Suprapubic skin (tissue), 4 donors: ENCODE measurements around the gene RPS6KA4. TPM values are rescaled to one million over a fixed set of nuclear protein-coding genes. Genes with fewer than 3 reads are reported as not detected.

ENCODE experiments used
- DNase-seq, 2 donors: peaks; one replicate each; pipeline ENCODE4 v3.0.0-alpha.2; 2019; ENCODE audit warnings: low spot score in 2 of 2
- H3K27ac ChIP-seq: fragments of 200-600 bp; sonication (generic); one replicate; pipeline ENCODE4 v1.5.1; 2019
- H3K27me3 ChIP-seq: fragments of 200-600 bp; sonication (generic); one replicate; pipeline ENCODE4 v1.5.1; 2019
- H3K36me3 ChIP-seq: fragments of 200-600 bp; sonication (generic); one replicate; pipeline ENCODE4 v1.5.1; 2019
- H3K4me1 ChIP-seq: fragments of 200-600 bp; sonication (generic); one replicate; pipeline ENCODE4 v1.5.1; 2019
- H3K4me3 ChIP-seq: fragments of 200-600 bp; sonication (generic); one replicate; pipeline ENCODE4 v1.5.1; 2019; ENCODE audit warnings: mild to moderate bottlenecking
- H3K9me3 ChIP-seq: fragments of 200-600 bp; sonication (generic); one replicate; pipeline ENCODE4 v1.5.1; 2019
- EP300 ChIP-seq: sonication (generic); formaldehyde crosslinking; IDR thresholded peaks from one replicate; pipeline ENCODE4 v1.6.1; 2017; ENCODE audit warnings: antibody characterized with exemption
- POLR2A ChIP-seq, 2 donors: fragments of 450-650 bp; IDR thresholded peaks; one replicate each; pipeline ENCODE4 v1.6.1; 2017; ENCODE audit warnings: antibody characterized with exemption in 2 of 2, mild to moderate bottlenecking in 2 of 2, moderate library complexity in 2 of 2
- POLR2AphosphoS5 ChIP-seq, 3 donors: sonication (generic); formaldehyde crosslinking; IDR thresholded peaks; one replicate each; pipeline ENCODE4 v1.6.1; 2017; ENCODE audit warnings: antibody characterized with exemption in 3 of 3
- whole genome bisulfite sequencing: methylation state at CpG from one replicate; pipeline ENCODE4 v1.1.5; 2018; 5-methylcytosine and 5-hydroxymethylcytosine counted together
- total RNA-seq, 4 donors: library from RNA; depleted of rRNA; stranded (reverse); fragments of >200 nt; gene quantifications; one replicate each; pipeline ENCODE4 v1.1.0, GENCODE V29; 2016
- TF ChIP-seq, protein P1 (sequence below), 2 donors: fragments of 200-600 bp in 1 of 2; fragments of 450-650 bp in 1 of 2; sonication (generic) in 1 of 2; IDR thresholded peaks; one replicate each; pipeline ENCODE4 v1.5.1; 2016 to 2019; ENCODE audit warnings: antibody characterized with exemption in 2 of 2, mild to moderate bottlenecking in 1 of 2, moderate library complexity in 1 of 2

Gene RPS6KA4
- total RNA-seq, 4 donors from 2014 or later, result 29.4 to 46.0 (median 39.6) TPM

DNA sequence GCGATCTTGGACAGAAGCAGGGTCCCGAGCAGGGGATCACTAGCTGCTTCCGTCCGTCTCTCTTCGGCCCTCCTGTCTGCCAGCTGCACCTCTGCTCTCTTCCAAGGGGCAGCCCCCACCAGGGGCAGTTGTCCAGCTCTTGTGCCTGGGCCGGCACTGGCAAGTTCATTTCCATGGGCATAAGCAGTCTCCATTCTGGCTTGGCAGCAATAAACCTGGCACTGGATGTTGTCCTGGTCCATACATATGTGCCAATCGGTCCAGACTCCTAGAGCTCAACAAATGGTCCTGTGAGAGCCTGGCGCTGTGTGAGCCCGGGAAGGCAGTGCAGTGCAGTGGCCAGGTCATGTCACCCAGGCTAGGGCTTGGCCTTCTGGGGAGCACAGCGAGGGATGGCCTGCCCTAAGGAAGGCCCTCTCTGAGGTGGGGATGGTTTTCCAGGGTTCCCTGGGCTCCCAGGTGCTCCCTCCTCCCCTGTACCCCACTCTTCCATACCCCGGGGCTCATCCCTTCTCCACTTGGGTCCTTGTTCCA lies 60.4 kb downstream of the RPS6KA4 start:
- Histone ChIP-seq H3K4me3 (no peak overlapping the region), H3K27me3 (no peaks in the 10 kb centered on the region), H3K4me1 (no peaks in the 10 kb centered on the region), H3K36me3 (no peaks in the 10 kb centered on the region), H3K27ac (no peak overlapping the region), H3K9me3 (peaks cover 4% of the 10 kb centered on the region)
- DNase-seq, result no peak
- no peak for TF ChIP-seq POLR2A (IDR thresholded peaks at IDR 0.05)
- TF ChIP-seq EP300, result no peak
- TF ChIP-seq, protein P1, sequence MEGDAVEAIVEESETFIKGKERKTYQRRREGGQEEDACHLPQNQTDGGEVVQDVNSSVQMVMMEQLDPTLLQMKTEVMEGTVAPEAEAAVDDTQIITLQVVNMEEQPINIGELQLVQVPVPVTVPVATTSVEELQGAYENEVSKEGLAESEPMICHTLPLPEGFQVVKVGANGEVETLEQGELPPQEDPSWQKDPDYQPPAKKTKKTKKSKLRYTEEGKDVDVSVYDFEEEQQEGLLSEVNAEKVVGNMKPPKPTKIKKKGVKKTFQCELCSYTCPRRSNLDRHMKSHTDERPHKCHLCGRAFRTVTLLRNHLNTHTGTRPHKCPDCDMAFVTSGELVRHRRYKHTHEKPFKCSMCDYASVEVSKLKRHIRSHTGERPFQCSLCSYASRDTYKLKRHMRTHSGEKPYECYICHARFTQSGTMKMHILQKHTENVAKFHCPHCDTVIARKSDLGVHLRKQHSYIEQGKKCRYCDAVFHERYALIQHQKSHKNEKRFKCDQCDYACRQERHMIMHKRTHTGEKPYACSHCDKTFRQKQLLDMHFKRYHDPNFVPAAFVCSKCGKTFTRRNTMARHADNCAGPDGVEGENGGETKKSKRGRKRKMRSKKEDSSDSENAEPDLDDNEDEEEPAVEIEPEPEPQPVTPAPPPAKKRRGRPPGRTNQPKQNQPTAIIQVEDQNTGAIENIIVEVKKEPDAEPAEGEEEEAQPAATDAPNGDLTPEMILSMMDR (IDR thresholded peaks at IDR 0.05), result no peak
- TF ChIP-seq POLR2AphosphoS5 (IDR thresholded peaks at IDR 0.05), result no peak
- 96% methylated on average over 10 of the region's 11 CpGs for WGBS

DNA sequence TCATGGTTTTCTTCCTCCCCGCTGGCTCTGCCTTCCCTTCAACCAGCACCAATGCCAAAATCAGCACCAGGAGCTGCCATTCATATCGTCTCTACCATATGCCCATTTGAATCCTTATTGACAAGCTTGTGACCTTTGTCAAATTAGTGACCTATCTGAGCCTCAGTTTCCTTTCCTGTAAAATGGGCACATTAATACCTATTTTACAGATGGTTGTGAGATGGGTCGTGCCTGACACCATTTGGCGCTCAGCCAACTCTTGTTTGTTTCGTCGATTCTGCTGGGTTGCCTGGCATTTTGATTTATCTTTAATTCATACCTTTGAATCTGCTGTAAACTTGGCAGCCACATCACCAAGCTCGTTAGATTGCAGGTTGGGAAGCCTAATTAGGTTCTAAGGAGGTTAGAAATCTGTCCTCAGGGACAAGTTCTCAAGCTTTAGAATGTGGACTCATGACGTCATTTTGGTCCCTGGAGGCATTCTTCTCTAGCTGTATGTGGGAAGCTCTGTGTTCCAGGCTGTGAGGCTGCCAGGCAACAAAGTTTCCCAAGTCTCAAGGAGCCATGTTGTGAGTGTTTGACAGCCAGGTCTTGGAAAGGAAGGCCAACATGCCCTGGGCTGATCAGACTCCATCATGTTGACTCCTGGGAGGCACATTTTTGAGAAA lies 61.0 kb downstream of the RPS6KA4 start:
- Histone ChIP-seq H3K9me3 (peaks cover 4% of the 10 kb centered on the region), H3K4me1 (no peaks in the 10 kb centered on the region), H3K36me3 (no peaks in the 10 kb centered on the region), H3K27ac (no peak overlapping the region), H3K4me3 (no peak overlapping the region), H3K27me3 (no peaks in the 10 kb centered on the region)
- DNase-seq, result no peak
- 57% methylated on average over 8 of the region's 8 CpGs for WGBS
- no peak for TF ChIP-seq POLR2A (IDR thresholded peaks at IDR 0.05)
- TF ChIP-seq, protein P1 (IDR thresholded peaks at IDR 0.05), result no peak
- no peak for TF ChIP-seq POLR2AphosphoS5 (IDR thresholded peaks at IDR 0.05)
- TF ChIP-seq EP300, result no peak

Other genes starting within 250 kb of the RPS6KA4 start
- gene MACROD1, start 193.0 kb upstream of the RPS6KA4 start, total RNA-seq, result 10 to 100 TPM; 29.2 to 64.6 (median 46.2) TPM
- gene STIP1, start 173.0 kb upstream of the RPS6KA4 start, total RNA-seq, result 10 to 100 TPM; 47.1 to 93.9 (median 87.4) TPM
- 10 to 100 TPM in 2 of 4 donors, 1 to 10 TPM in 2; 4.7 to 22.2 (median 8.2) TPM for gene FERMT3, start 152.4 kb upstream of the RPS6KA4 start, total RNA-seq
- gene TRPT1, start 133.0 kb upstream of the RPS6KA4 start, total RNA-seq, result 10 to 100 TPM; 48.4 to 62.2 (median 52.8) TPM
- gene NUDT22, start 132.9 kb upstream of the RPS6KA4 start, total RNA-seq, result 10 to 100 TPM; 44.5 to 66.1 (median 54.4) TPM
- 10 to 100 TPM; 26.9 to 55.1 (median 37.3) TPM for gene DNAJC4, start 128.6 kb upstream of the RPS6KA4 start, total RNA-seq
- gene VEGFB, start 124.6 kb upstream of the RPS6KA4 start, total RNA-seq, result 10 to 100 TPM; 56.1 to 75.0 (median 65.5) TPM
- gene FKBP2, start 118.1 kb upstream of the RPS6KA4 start, total RNA-seq, result 10 to 100 TPM; 43.9 to 64.7 (median 53.4) TPM
- gene PPP1R14B, start 112.2 kb upstream of the RPS6KA4 start, total RNA-seq, result 100 to 1,000 TPM; 127 to 220 (median 158) TPM
- gene PLCB3, start 107.6 kb upstream of the RPS6KA4 start, total RNA-seq, result 10 to 100 TPM; 33.3 to 46.9 (median 36.3) TPM
- gene BAD, start 74.5 kb upstream of the RPS6KA4 start, total RNA-seq, result 10 to 100 TPM; 57.1 to 71.9 (median 64.4) TPM
- gene GPR137, start 73.3 kb upstream of the RPS6KA4 start, total RNA-seq, result 10 to 100 TPM; 17.8 to 30.0 (median 19.7) TPM
- not detected for gene KCNK4, start 67.9 kb upstream of the RPS6KA4 start, total RNA-seq
- not detected for gene CATSPERZ, start 58.8 kb upstream of the RPS6KA4 start, total RNA-seq
- gene ESRRA, start 53.6 kb upstream of the RPS6KA4 start, total RNA-seq, result 10 to 100 TPM; 65.0 to 93.6 (median 74.3) TPM
- gene TRMT112, start 41.6 kb upstream of the RPS6KA4 start, total RNA-seq, result 100 to 1,000 TPM; 170 to 332 (median 255) TPM
- gene PRDX5, start 41.0 kb upstream of the RPS6KA4 start, total RNA-seq, result 100 to 1,000 TPM; 130 to 227 (median 187) TPM
- gene CCDC88B, start 19.0 kb upstream of the RPS6KA4 start, total RNA-seq, result 1 to 10 TPM; 3.3 to 8.3 (median 5.4) TPM
- gene SLC22A11, start 196.8 kb downstream of the RPS6KA4 start, total RNA-seq, result not detected
- not detected for gene SLC22A12, start 232.1 kb downstream of the RPS6KA4 start, total RNA-seq